Upper lobe of left lung (tissue), 4 donors: Measurements from ENCODE around the gene EEF2K.

Source experiments
- CTCF ChIP-seq, 6 experiments: fragments of 450-650 bp in 4 of 6; fragments of 200-600 bp in 2 of 6; sonication (generic) in 2 of 6; IDR thresholded peaks; one replicate each; pipeline ENCODE4 v1.5.1; 2016 to 2019; ENCODE audit warnings: antibody characterized with exemption in 6 of 6
- EP300 ChIP-seq, 4 donors: sonication (generic); formaldehyde crosslinking; IDR thresholded peaks; one replicate each; pipeline ENCODE4 v1.5.1; 2017; ENCODE audit warnings: antibody characterized with exemption in 4 of 4, control low read depth in 2 of 4
- POLR2A ChIP-seq, 4 donors: fragments of 450-650 bp; IDR thresholded peaks; one replicate each; pipeline ENCODE4 v1.5.1; 2016 to 2017; ENCODE audit warnings: antibody characterized with exemption in 4 of 4, mild to moderate bottlenecking in 2 of 4

DNA sequence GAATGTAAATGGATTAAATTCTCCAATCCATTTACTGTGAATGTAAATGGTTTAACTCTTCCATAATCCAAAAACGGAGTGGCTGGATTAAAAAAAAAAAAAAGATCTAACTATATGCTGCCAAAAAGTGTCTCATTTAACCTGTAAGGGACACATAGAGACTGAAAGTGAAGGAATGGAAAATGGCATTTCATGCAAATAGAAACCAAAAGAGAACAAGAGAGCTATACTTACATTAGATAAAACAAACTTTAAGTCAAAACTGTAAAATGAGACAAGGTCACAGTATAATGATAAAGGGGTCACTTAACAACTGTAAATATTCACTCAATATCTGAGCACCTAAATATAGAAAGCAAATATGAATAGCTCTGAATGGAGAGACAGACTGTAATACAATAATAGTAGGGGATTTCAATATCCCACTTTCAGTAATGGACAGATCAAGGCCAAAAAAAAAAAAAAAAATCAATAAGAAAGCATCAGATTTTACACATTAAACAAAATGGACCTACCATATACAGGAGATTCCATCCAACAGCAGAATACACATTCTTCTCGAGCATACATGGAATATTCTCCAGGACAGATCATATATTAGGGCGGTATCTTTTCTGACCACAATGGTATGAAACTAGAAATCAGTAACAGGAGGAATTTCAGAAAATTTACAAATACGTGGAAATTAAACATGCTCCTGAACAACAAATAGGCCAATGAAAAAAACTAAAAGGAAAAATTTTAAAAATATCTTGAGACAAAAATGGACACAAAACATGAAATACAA lies 132.0 kb downstream of the EEF2K start:
- TF ChIP-seq POLR2A (IDR thresholded peaks at IDR 0.05) (no peak), CTCF (IDR thresholded peaks at IDR 0.05) (no peak), EP300 (IDR thresholded peaks at IDR 0.05) (no peak)
